ENCODE results near the gene LANCL3.
"Not testable (repeated sequence)": the region's sequence is repeated elsewhere in the genome, so short reads cannot be mapped to it uniquely, and the experiment has no call there.

Gene LANCL3

DNA sequence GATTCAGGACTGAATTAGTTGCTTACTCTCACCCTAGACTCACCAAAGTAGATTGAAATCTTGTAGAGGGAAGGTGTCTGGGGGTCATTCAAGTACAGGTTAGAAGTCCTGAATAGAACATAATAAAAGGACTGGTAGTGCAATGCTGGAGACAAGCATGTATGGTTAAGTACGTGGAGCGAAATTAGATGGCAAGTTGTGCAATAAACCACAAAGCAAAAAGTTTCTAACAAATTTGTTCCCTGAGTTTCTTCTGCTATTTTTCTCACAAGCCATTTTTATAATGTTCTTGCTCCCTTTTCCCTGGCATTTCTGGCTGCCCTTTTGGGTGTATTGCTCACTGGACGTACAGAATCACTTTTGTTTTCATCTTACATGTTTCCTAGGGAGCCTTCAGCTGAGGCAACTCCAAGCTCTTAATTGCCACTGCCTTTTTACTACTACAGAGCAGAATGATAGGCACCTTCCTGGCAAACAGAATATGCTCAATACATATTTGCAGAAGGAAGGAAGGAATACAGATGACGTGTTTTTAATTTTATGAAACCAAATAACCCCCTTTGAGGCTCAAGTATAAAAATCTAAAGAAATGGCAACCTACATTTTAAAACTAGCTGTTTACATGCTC is 23.4 kb downstream of the LANCL3 start:
- Mint-ChIP-seq H3K27ac (no peak overlapping the region), H3K4me1 (no peaks in the 10 kb centered on the region), H3K36me3 (no peaks in the 10 kb centered on the region), H3K9me3 (no peaks in the 10 kb centered on the region), H3K4me3 (no peak overlapping the region), H3K27me3 (no peaks in the 10 kb centered on the region)
- ATAC-seq: no peak

DNA sequence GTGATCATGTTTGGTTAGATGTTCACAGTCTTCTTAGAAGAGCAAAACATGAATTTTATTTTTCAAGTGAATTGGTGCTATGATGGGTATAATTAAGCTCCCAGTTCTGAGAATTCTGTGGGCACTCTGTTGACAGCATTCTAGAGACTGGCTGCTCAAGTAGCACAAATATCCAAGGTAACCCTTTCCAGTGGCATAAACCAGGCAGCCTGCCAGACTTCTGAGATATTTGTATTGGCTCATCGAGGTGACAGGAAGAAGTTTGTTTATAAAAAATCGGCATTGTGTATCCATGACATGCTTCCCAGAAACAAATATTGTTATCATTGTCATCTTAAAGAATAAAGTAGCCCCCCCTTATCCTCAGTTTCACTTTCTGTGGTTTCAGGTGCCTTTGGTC is 28.3 kb downstream of the LANCL3 start:
- Mint-ChIP-seq H3K27ac (no peak overlapping the region), H3K36me3 (no peaks in the 10 kb centered on the region), H3K9me3 (no peaks in the 10 kb centered on the region), H3K4me3 (no peak overlapping the region), H3K27me3 (no peaks in the 10 kb centered on the region), H3K4me1 (no peaks in the 10 kb centered on the region)
- ATAC-seq: no peak

DNA sequence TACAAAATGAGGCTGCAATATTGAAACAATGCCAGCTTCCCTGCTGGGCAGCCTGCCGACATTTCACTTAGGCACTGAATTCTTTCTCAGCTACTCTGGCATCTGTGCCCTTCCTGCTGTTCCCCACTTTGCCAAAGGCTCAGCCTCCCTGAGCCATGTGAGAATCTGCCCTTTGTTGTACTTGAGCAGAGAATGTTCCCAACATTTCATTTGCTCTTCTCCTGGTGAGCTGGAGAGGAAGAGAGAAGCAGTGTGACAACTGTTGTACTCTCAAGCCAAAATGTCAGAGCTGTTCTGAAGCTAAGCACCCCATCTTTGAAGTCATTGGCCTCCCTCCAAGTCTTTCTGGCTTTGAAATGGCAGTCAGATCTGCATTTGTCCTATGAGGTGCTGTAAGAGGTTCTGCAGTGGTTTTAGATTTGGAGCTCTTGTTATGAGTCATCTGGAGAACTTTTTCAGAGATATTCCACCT is 32.5 kb downstream of the LANCL3 start:
- ATAC-seq: no peak
- Mint-ChIP-seq H3K9me3 (no peaks in the 10 kb centered on the region), H3K36me3 (no peaks in the 10 kb centered on the region), H3K4me1 (no peaks in the 10 kb centered on the region), H3K4me3 (no peak overlapping the region), H3K27me3 (no peaks in the 10 kb centered on the region), H3K27ac (no peak overlapping the region)

DNA sequence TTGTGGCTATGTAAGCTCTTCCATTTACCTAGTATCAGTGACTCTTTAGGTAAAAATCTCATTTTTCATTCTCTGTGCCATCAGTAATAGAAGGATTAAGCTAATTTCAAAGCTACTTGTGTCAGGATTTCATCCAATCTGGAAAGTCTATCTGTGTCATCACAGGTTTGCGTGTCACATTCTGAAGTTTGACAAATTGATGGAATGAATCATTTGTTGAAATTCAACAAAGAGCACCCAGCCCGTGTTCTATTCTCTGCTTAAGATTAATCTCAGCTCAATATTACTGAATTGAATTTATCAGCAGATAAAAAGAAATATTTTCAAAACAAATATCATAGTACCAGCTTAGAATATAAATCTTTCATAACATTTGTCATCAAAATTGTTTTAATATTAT is 35.8 kb downstream of the LANCL3 start:
- H3K4me3 Mint-ChIP-seq: no peak overlapping the region

DNA sequence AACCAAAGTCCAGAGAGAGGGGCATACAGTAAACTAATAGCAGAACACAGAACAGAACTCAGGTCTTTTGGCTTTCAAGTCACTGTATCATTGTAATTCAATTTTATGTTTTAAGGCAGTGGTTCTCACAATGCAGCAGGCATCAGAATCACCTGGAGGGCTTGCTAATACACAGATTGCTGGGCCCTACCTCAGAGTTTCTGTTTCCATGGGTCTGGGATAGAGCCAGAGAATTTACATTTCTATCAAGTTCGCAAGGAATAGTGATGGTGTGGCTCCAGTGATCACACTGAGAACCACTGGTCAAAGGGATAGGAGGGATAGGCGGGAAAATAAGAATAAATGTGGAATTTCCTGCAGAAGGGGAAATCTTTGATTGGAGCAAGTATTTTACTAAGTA is 36.7 kb downstream of the LANCL3 start:
- no peaks in the 10 kb centered on the region for H3K27me3 Mint-ChIP-seq
- H3K36me3 Mint-ChIP-seq: no peaks in the 10 kb centered on the region
- H3K4me1 Mint-ChIP-seq: no peaks in the 10 kb centered on the region
- no peak overlapping the region for H3K4me3 Mint-ChIP-seq
- no peak overlapping the region for H3K27ac Mint-ChIP-seq
- ATAC-seq: no peak
- no peaks in the 10 kb centered on the region for H3K9me3 Mint-ChIP-seq

More for the DNA sequence above, 35.8 kb downstream of the LANCL3 start:
- no peak for ATAC-seq
- H3K36me3 Mint-ChIP-seq: no peaks in the 10 kb centered on the region
- no peaks in the 10 kb centered on the region for H3K4me1 Mint-ChIP-seq
- H3K27ac Mint-ChIP-seq: no peak overlapping the region
- no peaks in the 10 kb centered on the region for H3K9me3 Mint-ChIP-seq
- no peaks in the 10 kb centered on the region for H3K27me3 Mint-ChIP-seq

DNA sequence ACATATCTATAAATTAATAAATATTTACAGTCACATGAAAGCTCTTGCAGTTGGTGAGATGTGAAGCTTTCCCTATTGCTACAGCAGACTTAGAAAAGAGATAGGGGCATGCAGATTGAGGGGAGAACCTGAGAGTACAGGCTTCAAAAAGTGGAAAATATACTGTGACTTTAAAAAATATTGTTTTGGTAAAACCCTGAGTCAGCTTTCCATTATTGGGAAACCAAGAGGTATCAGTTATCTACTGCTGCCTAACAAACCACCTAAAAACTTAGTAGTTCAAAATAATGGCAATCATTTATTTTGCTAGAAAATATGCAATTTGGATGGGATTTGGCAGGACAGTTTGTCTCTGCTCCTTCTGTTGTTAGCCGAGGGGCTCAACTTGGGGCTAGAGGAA is 38.3 kb downstream of the LANCL3 start:
- no peaks in the 10 kb centered on the region for H3K27me3 Mint-ChIP-seq

DNA sequence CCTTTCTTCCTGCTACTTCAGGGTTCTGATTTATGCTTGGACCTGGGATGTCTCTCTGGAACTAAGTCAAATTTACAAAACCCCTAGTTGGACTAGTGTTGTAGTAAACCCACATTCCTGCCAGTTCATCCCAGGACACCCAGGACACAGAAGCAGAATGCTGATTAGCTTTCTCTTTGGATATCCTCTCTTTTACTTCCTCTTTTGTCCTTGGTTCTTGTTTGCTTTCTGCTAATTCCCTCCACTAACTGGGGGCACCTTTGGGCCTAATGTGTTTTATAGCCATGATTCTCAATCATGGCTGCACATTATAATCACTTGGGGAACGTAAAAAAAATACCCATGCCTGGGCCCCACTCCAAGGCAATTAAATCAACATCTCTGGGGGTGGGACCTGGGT is 42.5 kb downstream of the LANCL3 start:
- no peak for ATAC-seq
- Mint-ChIP-seq H3K4me3 (no peak overlapping the region), H3K27ac (no peak overlapping the region), H3K27me3 (no peaks in the 10 kb centered on the region), H3K36me3 (no peaks in the 10 kb centered on the region), H3K9me3 (no peaks in the 10 kb centered on the region), H3K4me1 (no peaks in the 10 kb centered on the region)

More for the DNA sequence above, 38.3 kb downstream of the LANCL3 start:
- H3K27ac Mint-ChIP-seq: no peak overlapping the region
- H3K4me3 Mint-ChIP-seq: no peak overlapping the region
- no peaks in the 10 kb centered on the region for H3K4me1 Mint-ChIP-seq
- H3K9me3 Mint-ChIP-seq: no peaks in the 10 kb centered on the region
- ATAC-seq: no peak
- no peaks in the 10 kb centered on the region for H3K36me3 Mint-ChIP-seq

DNA sequence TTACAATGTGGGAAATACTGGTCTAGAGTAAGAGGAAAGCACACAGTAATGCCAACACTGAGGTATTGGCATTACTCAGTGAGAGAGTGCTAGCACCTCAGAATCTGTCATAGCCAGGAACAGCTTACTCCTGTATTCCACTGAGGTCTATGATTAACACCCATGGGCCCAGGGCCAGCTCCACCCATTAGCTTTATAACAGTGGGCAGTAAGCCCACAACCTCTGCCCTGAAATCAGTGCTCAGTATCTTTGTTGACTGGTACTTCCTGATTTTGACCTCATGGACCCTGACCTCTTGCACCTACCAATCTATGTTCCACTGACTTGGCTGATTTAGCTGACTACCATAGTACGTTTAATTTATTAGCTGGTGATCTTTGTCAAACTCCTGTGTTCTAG is 56.1 kb downstream of the LANCL3 start:
- no peak overlapping the region for H3K27ac Mint-ChIP-seq
- no peaks in the 10 kb centered on the region for H3K4me1 Mint-ChIP-seq
- H3K4me3 Mint-ChIP-seq: no peak overlapping the region
- no peaks in the 10 kb centered on the region for H3K9me3 Mint-ChIP-seq
- no peaks in the 10 kb centered on the region for H3K36me3 Mint-ChIP-seq
- no peak for ATAC-seq
- no peaks in the 10 kb centered on the region for H3K27me3 Mint-ChIP-seq

DNA sequence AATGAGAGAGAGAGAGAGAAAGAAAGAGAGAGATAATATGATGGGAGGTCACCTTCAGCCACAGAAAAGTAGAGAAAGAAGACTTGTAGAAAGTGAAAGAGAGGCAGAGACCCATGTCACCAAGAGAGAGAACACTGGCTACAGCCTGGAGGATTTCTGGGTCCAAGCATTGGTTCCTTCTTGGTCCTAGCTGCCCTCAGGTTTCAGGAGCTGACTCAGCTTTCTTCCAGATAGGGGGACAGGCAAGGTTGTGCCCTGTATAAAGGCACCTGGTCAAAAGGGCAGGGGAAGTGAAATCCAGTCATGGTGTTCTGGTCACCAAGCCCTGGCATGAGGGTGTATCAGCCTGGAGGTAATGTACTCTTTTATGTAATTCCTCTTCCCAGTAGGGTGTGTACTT is 66.6 kb downstream of the LANCL3 start:
- Mint-ChIP-seq H3K27me3 (no peaks in the 10 kb centered on the region), H3K4me1 (no peaks in the 10 kb centered on the region), H3K4me3 (no peak overlapping the region), H3K27ac (no peak overlapping the region), H3K36me3 (no peaks in the 10 kb centered on the region), H3K9me3 (no peaks in the 10 kb centered on the region)
- ATAC-seq: no peak

DNA sequence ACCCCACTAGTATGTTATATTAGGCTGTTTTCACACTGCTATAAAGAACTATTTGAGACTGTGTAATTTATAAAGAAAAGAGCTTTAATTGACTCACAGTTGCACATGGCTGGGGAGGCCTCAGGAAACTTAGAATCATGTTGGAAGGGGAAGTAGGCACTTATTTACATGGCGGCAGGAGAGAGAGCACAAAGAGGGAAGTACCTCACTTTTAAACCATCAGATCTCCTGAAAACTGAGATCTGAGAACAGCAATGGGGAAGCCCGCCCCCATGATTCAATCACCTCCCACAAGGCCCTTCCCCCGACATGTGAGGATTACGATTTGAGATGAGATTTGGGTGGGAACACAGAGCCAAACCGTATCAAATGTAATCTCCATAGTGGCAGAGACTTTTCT is 68.7 kb downstream of the LANCL3 start:
- Mint-ChIP-seq H3K27ac (no peak overlapping the region), H3K4me3 (no peak overlapping the region), H3K4me1 (no peaks in the 10 kb centered on the region), H3K36me3 (no peaks in the 10 kb centered on the region), H3K9me3 (no peaks in the 10 kb centered on the region), H3K27me3 (no peaks in the 10 kb centered on the region)
- ATAC-seq: no peak

DNA sequence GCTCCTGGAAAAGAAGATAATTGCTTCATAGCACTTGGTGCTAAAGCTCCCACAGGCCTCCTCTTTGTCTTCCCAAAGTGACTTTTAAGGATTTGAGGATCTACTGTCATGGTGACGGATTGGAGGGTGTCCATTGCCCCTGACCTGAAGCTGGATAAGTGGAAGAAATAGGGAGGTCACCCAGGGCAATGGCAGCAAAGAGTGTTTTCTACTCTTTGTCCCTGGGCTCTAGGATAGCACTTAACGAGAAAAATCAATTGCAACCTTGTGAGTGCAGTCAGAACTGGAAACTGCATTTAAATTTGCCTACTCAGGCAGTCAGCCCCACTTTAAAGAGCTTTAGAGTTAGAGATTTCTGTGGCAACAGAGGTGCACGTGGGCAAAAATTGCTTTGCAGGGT is 70.4 kb downstream of the LANCL3 start:
- Mint-ChIP-seq H3K36me3 (no peaks in the 10 kb centered on the region), H3K4me1 (no peaks in the 10 kb centered on the region), H3K27me3 (no peaks in the 10 kb centered on the region), H3K4me3 (no peak overlapping the region), H3K27ac (no peak overlapping the region), H3K9me3 (no peaks in the 10 kb centered on the region)
- no peak for ATAC-seq

DNA sequence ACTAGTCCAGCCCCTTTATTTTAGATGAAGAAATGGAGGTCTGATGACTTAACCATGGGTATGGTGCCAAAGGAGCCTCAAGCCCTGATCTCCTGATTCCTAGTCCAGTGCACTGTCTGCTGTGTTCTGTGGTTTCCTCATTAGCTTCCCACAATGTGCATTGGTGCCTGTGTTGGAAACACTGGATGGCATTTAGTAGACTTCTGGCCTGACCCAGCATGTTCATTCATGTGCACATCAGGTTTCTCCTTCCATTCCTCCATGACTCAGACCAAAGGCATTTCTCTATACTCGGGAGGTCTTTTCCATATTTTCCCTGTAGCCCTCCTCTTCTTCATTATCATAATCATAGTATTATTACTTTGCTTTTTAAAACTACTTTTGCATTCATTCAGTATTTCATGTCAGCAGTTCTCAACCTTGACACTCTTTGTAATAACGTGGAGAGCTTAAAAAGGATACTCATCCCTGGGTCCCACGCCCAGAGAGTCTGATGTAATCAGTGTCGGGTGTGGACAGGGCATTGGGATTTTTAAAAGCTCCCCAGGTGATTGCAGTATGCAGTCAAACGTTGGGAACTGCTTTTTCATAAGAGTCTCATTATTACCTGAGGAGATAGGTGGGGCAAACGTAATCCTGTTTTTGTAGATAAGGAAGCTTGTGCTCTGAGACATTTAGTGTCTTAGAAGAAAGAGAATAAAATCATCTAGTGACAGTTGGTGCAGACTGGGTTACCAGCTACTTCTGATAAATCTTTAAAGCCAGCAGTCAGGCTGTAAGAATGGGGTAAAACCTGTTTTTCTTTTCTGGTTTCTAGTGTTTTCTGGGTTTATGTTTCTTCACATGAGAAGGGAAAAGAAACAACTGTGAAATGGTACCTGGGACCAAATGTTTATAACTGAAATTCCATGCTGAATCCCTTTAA is 73.2 kb downstream of the LANCL3 start:
- Mint-ChIP-seq H3K36me3 (no peaks in the 10 kb centered on the region), H3K4me3 (no peak overlapping the region), H3K9me3 (no peaks in the 10 kb centered on the region), H3K27ac (no peak overlapping the region), H3K27me3 (no peaks in the 10 kb centered on the region), H3K4me1 (no peaks in the 10 kb centered on the region)
- no peak for ATAC-seq

DNA sequence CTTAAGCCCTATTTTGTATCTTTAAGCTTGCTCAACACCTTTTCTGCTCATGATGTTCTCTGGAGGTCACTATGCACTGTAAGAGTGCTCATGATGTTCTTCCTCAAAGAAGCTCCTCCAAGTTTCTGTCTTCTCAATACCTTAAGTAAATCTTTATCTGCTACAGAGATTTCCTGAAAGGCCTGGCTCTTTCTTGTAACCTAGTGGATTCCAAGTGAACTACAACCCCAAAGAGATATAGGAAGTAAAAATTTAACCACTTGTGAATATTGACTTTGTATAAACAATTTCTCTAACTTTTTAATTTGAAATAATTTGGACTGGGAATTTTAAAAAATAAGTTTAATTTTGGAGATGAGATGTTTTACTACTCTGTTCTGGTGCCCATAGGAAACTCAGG is 74.8 kb downstream of the LANCL3 start:
- Mint-ChIP-seq H3K4me1 (no peaks in the 10 kb centered on the region), H3K4me3 (no peak overlapping the region), H3K27ac (no peak overlapping the region), H3K36me3 (no peaks in the 10 kb centered on the region), H3K27me3 (no peaks in the 10 kb centered on the region), H3K9me3 (no peaks in the 10 kb centered on the region)
- ATAC-seq: no peak

DNA sequence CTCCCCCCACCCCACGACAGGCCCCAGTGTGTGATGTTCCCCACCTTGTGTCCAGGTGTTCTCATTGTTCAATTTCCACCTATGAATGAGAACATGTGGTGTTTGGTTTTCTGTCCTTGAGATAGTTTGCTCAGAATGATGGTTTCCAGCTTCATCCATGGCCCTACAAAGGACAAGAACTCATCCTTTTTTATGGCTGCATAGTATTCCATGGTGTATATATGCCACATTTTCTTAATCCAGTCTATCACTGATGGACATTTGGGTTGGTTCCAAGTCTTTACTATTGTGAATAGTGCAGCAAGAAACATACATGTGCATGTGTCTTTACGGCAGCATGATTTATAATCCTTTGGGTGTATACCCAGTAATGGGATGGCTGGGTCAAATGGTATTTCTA is 79.4 kb downstream of the LANCL3 start:
- not testable (repeated sequence) for ATAC-seq, H3K4me3 Mint-ChIP-seq

DNA sequence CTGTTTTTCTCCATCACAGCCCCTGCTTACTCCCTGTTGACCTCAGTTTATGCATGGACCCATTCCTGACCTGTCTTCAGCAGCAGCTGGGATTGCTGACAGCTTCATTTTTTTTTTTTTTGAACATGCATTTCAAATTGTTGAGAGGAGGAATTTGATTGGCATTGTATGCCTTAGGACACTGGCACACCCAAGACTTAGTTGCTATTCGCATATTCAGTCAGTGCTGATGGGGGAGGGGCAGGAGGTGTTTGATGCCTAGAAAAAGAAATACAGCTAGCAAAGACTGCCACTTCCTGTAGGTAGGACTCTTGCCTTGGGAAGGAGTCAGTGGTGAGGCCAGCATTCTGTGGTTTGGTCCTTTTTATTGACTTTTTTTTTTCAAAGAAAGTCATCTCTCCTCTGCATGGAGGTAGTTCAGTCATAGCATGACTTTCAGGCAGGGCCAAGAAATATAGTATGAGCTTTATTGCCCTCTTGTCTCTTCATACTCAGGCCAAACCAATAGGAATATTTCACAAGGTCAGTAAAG is 80.5 kb downstream of the LANCL3 start:
- Mint-ChIP-seq H3K4me1 (no peaks in the 10 kb centered on the region), H3K27me3 (no peaks in the 10 kb centered on the region), H3K4me3 (no peak overlapping the region), H3K27ac (no peak overlapping the region), H3K36me3 (no peaks in the 10 kb centered on the region), H3K9me3 (no peaks in the 10 kb centered on the region)
- no peak for ATAC-seq

More for the DNA sequence above, 79.4 kb downstream of the LANCL3 start:
- not testable (repeated sequence) for H3K9me3 Mint-ChIP-seq, H3K36me3 Mint-ChIP-seq, H3K27ac Mint-ChIP-seq, H3K4me1 Mint-ChIP-seq, H3K27me3 Mint-ChIP-seq
